Measurements from ENCODE around the gene SRSF12.

DNA sequence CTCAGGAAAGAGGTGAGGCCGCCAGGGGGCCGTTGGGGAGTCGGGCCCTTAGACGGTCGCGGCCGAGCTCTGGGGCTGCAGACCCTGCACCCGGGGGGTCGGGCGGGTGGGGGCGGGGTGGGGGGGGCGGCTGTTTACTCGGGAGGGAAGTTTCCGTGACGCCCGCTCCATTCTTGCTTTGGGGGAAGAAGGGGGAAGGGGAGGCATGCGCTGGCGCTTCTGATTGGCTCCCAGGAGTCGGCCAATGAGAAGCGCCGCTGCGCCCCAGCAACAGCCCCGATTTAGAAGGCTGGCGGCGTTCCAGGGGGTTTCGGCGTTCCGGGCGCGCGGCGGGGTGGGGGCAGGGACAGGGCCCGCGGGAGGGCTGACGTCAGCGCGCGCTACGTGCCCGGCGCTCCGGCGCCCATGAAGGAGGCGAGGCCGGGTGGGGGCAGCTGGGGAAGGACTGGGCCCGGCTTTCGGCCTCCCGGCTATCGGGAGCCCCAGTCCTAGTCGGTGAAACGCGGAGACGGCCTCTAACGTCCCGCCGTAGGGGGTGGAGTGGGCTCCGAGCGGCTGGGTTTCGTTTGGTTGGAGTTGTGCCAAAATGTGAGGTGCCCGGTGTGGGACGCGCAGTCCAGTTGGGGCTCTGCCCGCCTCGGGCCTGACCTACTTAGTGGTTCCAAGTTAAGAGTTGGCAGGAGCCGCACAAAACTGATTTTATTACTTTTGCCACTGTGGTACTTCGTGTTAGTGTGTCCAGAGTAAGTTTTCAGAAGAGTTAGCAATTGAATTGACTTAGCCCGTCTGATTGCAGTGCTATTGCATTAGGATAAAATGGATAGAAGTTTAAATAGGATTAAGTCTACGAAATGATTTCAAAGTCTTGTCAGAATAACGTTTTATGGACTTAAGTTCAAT is 36.2 kb downstream of the SRSF12 start:
- TF ChIP-seq SP1 (IDR thresholded peaks at IDR 0.05; ENCODE audit: low read depth) = peak; percentile 82
- TF ChIP-seq, protein P1, sequence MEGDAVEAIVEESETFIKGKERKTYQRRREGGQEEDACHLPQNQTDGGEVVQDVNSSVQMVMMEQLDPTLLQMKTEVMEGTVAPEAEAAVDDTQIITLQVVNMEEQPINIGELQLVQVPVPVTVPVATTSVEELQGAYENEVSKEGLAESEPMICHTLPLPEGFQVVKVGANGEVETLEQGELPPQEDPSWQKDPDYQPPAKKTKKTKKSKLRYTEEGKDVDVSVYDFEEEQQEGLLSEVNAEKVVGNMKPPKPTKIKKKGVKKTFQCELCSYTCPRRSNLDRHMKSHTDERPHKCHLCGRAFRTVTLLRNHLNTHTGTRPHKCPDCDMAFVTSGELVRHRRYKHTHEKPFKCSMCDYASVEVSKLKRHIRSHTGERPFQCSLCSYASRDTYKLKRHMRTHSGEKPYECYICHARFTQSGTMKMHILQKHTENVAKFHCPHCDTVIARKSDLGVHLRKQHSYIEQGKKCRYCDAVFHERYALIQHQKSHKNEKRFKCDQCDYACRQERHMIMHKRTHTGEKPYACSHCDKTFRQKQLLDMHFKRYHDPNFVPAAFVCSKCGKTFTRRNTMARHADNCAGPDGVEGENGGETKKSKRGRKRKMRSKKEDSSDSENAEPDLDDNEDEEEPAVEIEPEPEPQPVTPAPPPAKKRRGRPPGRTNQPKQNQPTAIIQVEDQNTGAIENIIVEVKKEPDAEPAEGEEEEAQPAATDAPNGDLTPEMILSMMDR (IDR thresholded peaks at IDR 0.05 in 2 of 3, conservative IDR thresholded peaks at IDR 0.05 in 1 of 3; ENCODE audit: borderline replicate concordance in 1 of 3, insufficient read depth in 1 of 3, low read depth in 2 of 3, low read length in 2 of 3) = no peak
